ENCODE results near the gene UBE2I. TPM values are rescaled to one million over a fixed set of nuclear protein-coding genes. Genes with fewer than 3 reads are reported as not detected.

The UBE2I gene
- polyA plus RNA-seq (2012; ENCODE audit: insufficient read depth, insufficient read length, low read depth): 219 TPM

GRCh38 chr16:1308977-1309885 lies at the start of gene UBE2I:
Gene UBE2I (plus strand): TSS chr16:1309636. CDS start chr16:1314031, 4,395 bp downstream.
- TF ChIP-seq CTCF (IDR thresholded peaks at IDR 0.05; ENCODE audit: low read depth, low read length): no peak
- peaks cover 20% of the 10 kb centered on the region for H3K36me3 ChIP-seq
- no peaks in the 10 kb centered on the region for H3K9me3 ChIP-seq
- peak within 1 kb of the TSS; percentile 97 for H3K4me3 ChIP-seq (ENCODE audit: low read depth, low read length)
- DNase-seq: peak; percentile 97
- no peaks in the 10 kb centered on the region for H3K4me1 ChIP-seq
- H3K27me3 ChIP-seq: no peaks in the 10 kb centered on the region; the same call in 1 of the 2 replicates

DNA sequence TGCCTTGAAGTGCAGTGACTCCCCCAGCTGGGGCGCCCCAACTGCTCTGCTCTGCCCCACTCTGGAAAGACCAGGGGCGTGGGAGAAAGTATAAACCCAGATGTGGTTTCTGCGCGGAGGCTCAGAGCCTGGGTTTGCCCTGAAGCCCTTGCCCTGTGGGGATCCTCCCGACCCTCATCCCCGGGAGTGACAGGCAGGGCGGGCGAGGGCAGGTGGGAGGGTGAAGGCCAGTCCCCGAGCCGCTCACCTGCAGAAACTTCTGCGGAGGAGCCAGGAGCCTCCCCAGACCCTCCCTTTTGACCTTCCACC lies 49.7 kb upstream of the UBE2I start:
- no peak for TF ChIP-seq CTCF (IDR thresholded peaks at IDR 0.05; ENCODE audit: low read depth, low read length)
- Histone ChIP-seq H3K4me1 (no peaks in the 10 kb centered on the region), H3K36me3 (no peaks in the 10 kb centered on the region), H3K9me3 (no peaks in the 10 kb centered on the region), H3K27me3 (peaks cover 69% of the 10 kb centered on the region), H3K4me3 (ENCODE audit: low read depth, low read length) (no peak overlapping the region)
- DNase-seq: no peak

DNA sequence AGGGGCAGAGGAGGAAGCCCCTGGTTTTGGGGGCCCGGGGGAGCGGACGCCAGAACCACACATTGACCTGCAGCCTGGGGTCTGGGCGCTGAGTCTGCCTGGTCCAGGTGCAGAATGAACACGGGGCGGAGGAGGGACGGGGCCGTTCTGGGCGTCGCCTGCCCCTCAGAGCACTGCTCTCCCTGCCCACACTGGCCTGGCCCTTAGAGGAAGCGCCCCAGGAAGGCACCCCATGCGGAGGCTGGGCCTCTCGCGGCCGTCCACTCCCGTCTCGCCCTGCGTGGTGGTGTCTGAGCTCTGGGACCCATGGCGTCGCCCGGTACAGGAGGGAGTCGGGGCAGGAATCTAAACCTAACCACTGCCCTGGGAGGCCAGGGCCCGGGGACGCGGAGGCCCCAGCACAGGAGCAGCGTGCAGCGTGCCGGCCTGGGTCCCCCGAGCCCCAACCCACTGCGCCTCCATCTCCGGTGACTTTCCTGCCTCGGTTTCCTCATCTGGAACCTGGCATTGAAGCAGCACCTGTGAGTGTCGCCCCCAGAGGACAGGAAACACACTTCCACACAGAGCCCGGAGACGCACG lies 49.2 kb upstream of the UBE2I start:
- Histone ChIP-seq H3K27me3 (peaks cover 69% of the 10 kb centered on the region), H3K9me3 (no peaks in the 10 kb centered on the region), H3K4me1 (no peaks in the 10 kb centered on the region), H3K36me3 (no peaks in the 10 kb centered on the region), H3K4me3 (ENCODE audit: low read depth, low read length) (no peak overlapping the region)
- no peak for TF ChIP-seq CTCF (IDR thresholded peaks at IDR 0.05; ENCODE audit: low read depth, low read length)
- DNase-seq: no peak

DNA sequence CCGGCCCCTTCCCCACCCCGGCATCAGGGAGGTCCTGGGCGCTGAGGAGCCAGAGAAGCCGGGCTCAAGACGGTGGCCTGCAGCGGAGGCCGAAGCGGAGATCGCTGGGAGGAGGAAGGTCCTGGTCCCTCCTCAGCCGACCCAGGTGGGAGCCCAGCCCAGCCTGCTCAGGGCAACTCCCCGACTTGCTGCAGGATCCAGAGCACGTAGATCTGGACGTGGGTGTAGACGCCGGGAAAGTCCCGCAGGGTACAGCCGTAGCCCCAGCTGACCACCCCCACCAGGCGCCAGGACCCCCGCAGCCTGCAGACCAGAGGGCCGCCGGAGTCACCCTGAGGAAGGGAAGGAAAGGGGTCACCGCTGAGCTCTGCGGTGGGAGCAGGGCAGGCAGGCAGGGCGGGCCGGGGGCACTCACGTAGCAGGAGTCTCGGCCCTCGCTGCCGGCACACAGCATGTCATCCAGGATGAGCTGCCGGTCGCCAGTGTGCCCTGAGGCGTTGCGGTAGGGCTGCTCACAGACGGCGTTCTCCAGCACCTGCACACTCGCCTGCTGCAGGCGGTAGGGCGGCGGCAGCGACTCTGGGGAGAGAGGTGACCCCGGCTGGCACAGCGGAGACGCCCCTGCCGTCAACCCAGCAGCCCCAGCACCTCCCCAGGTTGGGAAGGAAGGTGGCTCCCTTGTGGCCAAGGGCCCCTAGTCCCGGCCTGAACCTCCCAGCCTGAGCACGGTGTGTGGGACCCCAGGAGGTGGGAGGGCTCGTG lies 48.1 kb upstream of the UBE2I start:
- no peak overlapping the region for H3K4me3 ChIP-seq (ENCODE audit: low read depth, low read length)
- H3K36me3 ChIP-seq: no peaks in the 10 kb centered on the region
- peak; percentile 73 for DNase-seq
- no peaks in the 10 kb centered on the region for H3K4me1 ChIP-seq
- H3K27me3 ChIP-seq: peaks cover 80% of the 10 kb centered on the region
- no peak for TF ChIP-seq CTCF (IDR thresholded peaks at IDR 0.05; ENCODE audit: low read depth, low read length)
- no peaks in the 10 kb centered on the region for H3K9me3 ChIP-seq

GRCh38 chr16:1262210-1262845 lies 47.1 kb upstream of the UBE2I start:
- Histone ChIP-seq H3K4me1 (no peaks in the 10 kb centered on the region), H3K27me3 (peaks cover 84% of the 10 kb centered on the region), H3K9me3 (peaks cover 4% of the 10 kb centered on the region; the same call in 1 of the 2 replicates), H3K4me3 (ENCODE audit: low read depth, low read length) (no peak overlapping the region), H3K36me3 (no peaks in the 10 kb centered on the region)
- no peak for DNase-seq
- TF ChIP-seq CTCF (IDR thresholded peaks at IDR 0.05; ENCODE audit: low read depth, low read length): no peak

Measured in BE2C (cell line).